ENCODE measurements around the gene GUCD1. TPM values are rescaled to one million over a fixed set of nuclear protein-coding genes. Genes with fewer than 3 reads are reported as not detected.

GUCD1 gene
- total and polyA plus RNA-seq, 2 of the 13 experiments (the other 11 are each of a cell fraction or from before 2014, with no cell fraction given): 128 to 245 TPM

- TF ChIP-seq MAF1 (CRISPR knock-in tag; IDR thresholded peaks at IDR 0.05; ENCODE audit: borderline replicate concordance) (peak; percentile 30; the same call in 1 of the 2 replicates), SALL2 (CRISPR knock-in tag; IDR thresholded peaks at IDR 0.05) (peak; percentile 74; the same call in 1 of the 2 replicates), MBNL3 (CRISPR knock-in tag; conservative IDR thresholded peaks at IDR 0.05) (no peak), DNMT3B (CRISPR knock-in tag; conservative IDR thresholded peaks at IDR 0.05) (peak; percentile 82; the same call in 1 of the 2 replicates), RARA (CRISPR knock-in tag; IDR thresholded peaks at IDR 0.05) (peak; percentile 90), GZF1 (CRISPR knock-in tag; IDR thresholded peaks at IDR 0.05) (peak; percentile 71; the same call in 1 of the 2 replicates), KIAA2018 (CRISPR knock-in tag; IDR thresholded peaks at IDR 0.05; ENCODE audit: borderline replicate concordance) (0 out of 2 replicates have a peak, but pooled peaks have one; percentile 75), IRF9 (CRISPR knock-in tag; IDR thresholded peaks at IDR 0.05; ENCODE audit: borderline replicate concordance) (peak; percentile 98), TP53 (CRISPR knock-in tag; conservative IDR thresholded peaks at IDR 0.05) (0 out of 2 replicates have a peak, but pooled peaks have one; percentile 16), STAG1 (CRISPR knock-in tag; IDR thresholded peaks at IDR 0.05) (peak; percentile 34; the same call in 1 of the 2 replicates), ZNF839 (CRISPR knock-in tag; IDR thresholded peaks at IDR 0.05; ENCODE audit: borderline replicate concordance) (no peak), GABPA (IDR thresholded peaks at IDR 0.05; ENCODE audit: low read depth, low read length) (no peak), GABPA (CRISPR knock-in tag; IDR thresholded peaks at IDR 0.05; ENCODE audit: low read depth) (peak; percentile 49; the same call in 1 of the 2 replicates), EEA1 (CRISPR knock-in tag; IDR thresholded peaks at IDR 0.05; ENCODE audit: borderline replicate concordance) (peak; percentile 91; the same call in 1 of the 2 replicates), ZFP36L2 (CRISPR knock-in tag; IDR thresholded peaks at IDR 0.05) (no peak)
- TF ChIP-seq, protein P1, sequence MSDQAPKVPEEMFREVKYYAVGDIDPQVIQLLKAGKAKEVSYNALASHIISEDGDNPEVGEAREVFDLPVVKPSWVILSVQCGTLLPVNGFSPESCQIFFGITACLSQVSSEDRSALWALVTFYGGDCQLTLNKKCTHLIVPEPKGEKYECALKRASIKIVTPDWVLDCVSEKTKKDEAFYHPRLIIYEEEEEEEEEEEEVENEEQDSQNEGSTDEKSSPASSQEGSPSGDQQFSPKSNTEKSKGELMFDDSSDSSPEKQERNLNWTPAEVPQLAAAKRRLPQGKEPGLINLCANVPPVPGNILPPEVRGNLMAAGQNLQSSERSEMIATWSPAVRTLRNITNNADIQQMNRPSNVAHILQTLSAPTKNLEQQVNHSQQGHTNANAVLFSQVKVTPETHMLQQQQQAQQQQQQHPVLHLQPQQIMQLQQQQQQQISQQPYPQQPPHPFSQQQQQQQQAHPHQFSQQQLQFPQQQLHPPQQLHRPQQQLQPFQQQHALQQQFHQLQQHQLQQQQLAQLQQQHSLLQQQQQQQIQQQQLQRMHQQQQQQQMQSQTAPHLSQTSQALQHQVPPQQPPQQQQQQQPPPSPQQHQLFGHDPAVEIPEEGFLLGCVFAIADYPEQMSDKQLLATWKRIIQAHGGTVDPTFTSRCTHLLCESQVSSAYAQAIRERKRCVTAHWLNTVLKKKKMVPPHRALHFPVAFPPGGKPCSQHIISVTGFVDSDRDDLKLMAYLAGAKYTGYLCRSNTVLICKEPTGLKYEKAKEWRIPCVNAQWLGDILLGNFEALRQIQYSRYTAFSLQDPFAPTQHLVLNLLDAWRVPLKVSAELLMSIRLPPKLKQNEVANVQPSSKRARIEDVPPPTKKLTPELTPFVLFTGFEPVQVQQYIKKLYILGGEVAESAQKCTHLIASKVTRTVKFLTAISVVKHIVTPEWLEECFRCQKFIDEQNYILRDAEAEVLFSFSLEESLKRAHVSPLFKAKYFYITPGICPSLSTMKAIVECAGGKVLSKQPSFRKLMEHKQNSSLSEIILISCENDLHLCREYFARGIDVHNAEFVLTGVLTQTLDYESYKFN (CRISPR knock-in tag; conservative IDR thresholded peaks at IDR 0.05): peak; percentile 98
Observed at GRCh38 chr22:24514241-24515026, 40.5 kb downstream of the GUCD1 start (continued).
